HUES6 (cell line): Measurements from ENCODE around the gene ART5.

Experiments
- H3K27ac ChIP-seq: 2 replicates; pipeline ENCODE4 v1.7.0; 2013; ENCODE audit warnings: low read depth, mild to moderate bottlenecking, low read length, inconsistent platforms
- H3K27me3 ChIP-seq: 2 replicates; pipeline ENCODE4 v1.6.1; 2013; ENCODE audit warnings: low read length; ENCODE audit not compliant: control insufficient read depth, insufficient read depth
- H3K36me3 ChIP-seq: 2 replicates; pipeline ENCODE4 v1.6.1; 2013; ENCODE audit warnings: low read length; ENCODE audit not compliant: control insufficient read depth, insufficient read depth
- H3K4me1 ChIP-seq: 2 replicates; pipeline ENCODE4 v1.6.1; 2013; ENCODE audit warnings: low read length; ENCODE audit not compliant: control insufficient read depth, insufficient read depth
- H3K4me3 ChIP-seq: 2 replicates; pipeline ENCODE4 v1.5.1; 2013; ENCODE audit warnings: low read depth, low read length
- H3K9ac ChIP-seq: one replicate; pipeline ENCODE4 v1.6.1; 2013; ENCODE audit warnings: mild to moderate bottlenecking, low read length
- H3K9me3 ChIP-seq: 2 replicates; pipeline ENCODE4 v1.6.1; 2013; ENCODE audit warnings: low read depth, low read length; ENCODE audit not compliant: control insufficient read depth, insufficient read depth

Gene ART5

GRCh38 chr11:3637201-3637600 lies 4.6 kb downstream of the ART5 start:
- Histone ChIP-seq H3K9me3 (no peaks in the 10 kb centered on the region), H3K4me3 (no peak overlapping the region)

GRCh38 chr11:3635641-3636375 lies 6.0 kb downstream of the ART5 start:
- H3K9ac ChIP-seq = no peak overlapping the region
- H3K4me3 ChIP-seq = no peak overlapping the region
- H3K27ac ChIP-seq = no peak overlapping the region
- H3K36me3 ChIP-seq = no peaks in the 10 kb centered on the region
- no peaks in the 10 kb centered on the region for H3K4me1 ChIP-seq
- H3K9me3 ChIP-seq = no peaks in the 10 kb centered on the region
- H3K27me3 ChIP-seq = no peaks in the 10 kb centered on the region

More at GRCh38 chr11:3637201-3637600, 4.6 kb downstream of the ART5 start:
- H3K36me3 ChIP-seq = no peaks in the 10 kb centered on the region
- no peak overlapping the region for H3K9ac ChIP-seq
- peaks cover 8% of the 10 kb centered on the region; the same call in 1 of the 2 replicates for H3K4me1 ChIP-seq
- peaks cover 7% of the 10 kb centered on the region; the same call in 1 of the 2 replicates for H3K27me3 ChIP-seq
- no peak overlapping the region for H3K27ac ChIP-seq

GRCh38 chr11:3632070-3632660 lies 9.6 kb downstream of the ART5 start:
- Histone ChIP-seq H3K4me1 (no peaks in the 10 kb centered on the region), H3K4me3 (no peak overlapping the region), H3K9ac (no peak overlapping the region), H3K27me3 (no peaks in the 10 kb centered on the region), H3K27ac (no peak overlapping the region), H3K36me3 (no peaks in the 10 kb centered on the region), H3K9me3 (no peaks in the 10 kb centered on the region)

- Histone ChIP-seq H3K27ac (no peak overlapping the region), H3K4me1 (no peaks in the 10 kb centered on the region), H3K9me3 (no peaks in the 10 kb centered on the region), H3K4me3 (no peak overlapping the region), H3K36me3 (no peaks in the 10 kb centered on the region), H3K27me3 (no peaks in the 10 kb centered on the region), H3K9ac (no peak overlapping the region)
Measured at GRCh38 chr11:3631331-3631730, 10.5 kb downstream of the ART5 start.

- Histone ChIP-seq H3K36me3 (no peaks in the 10 kb centered on the region), H3K27ac (no peak overlapping the region), H3K9ac (no peak overlapping the region)
Measured at GRCh38 chr11:3627291-3627690, 14.5 kb downstream of the ART5 start.

GRCh38 chr11:3626250-3626960 lies 15.4 kb downstream of the ART5 start:
- Histone ChIP-seq H3K9me3 (no peaks in the 10 kb centered on the region), H3K4me3 (no peak overlapping the region), H3K9ac (no peak overlapping the region), H3K4me1 (no peaks in the 10 kb centered on the region), H3K27ac (no peak overlapping the region), H3K27me3 (no peaks in the 10 kb centered on the region), H3K36me3 (no peaks in the 10 kb centered on the region)

More at GRCh38 chr11:3627291-3627690, 14.5 kb downstream of the ART5 start:
- Histone ChIP-seq H3K4me3 (no peak overlapping the region), H3K27me3 (no peaks in the 10 kb centered on the region), H3K9me3 (no peaks in the 10 kb centered on the region), H3K4me1 (no peaks in the 10 kb centered on the region)

- H3K36me3 ChIP-seq = no peaks in the 10 kb centered on the region
- no peak overlapping the region for H3K9ac ChIP-seq
- H3K4me3 ChIP-seq = no peak overlapping the region
- no peaks in the 10 kb centered on the region for H3K27me3 ChIP-seq
- no peaks in the 10 kb centered on the region for H3K9me3 ChIP-seq
- no peak overlapping the region for H3K27ac ChIP-seq
- H3K4me1 ChIP-seq = no peaks in the 10 kb centered on the region
Measured at GRCh38 chr11:3623767-3624458, 17.9 kb downstream of the ART5 start.

- Histone ChIP-seq H3K27ac (no peak overlapping the region), H3K36me3 (no peaks in the 10 kb centered on the region), H3K4me1 (no peaks in the 10 kb centered on the region), H3K9ac (no peak overlapping the region), H3K27me3 (no peaks in the 10 kb centered on the region), H3K9me3 (no peaks in the 10 kb centered on the region), H3K4me3 (no peak overlapping the region)
Measured at GRCh38 chr11:3623121-3623520, 18.7 kb downstream of the ART5 start.

- H3K4me3 ChIP-seq = no peak overlapping the region
- H3K27ac ChIP-seq = no peak overlapping the region
- no peak overlapping the region for H3K9ac ChIP-seq
- H3K9me3 ChIP-seq = no peaks in the 10 kb centered on the region
- no peaks in the 10 kb centered on the region for H3K4me1 ChIP-seq
- H3K27me3 ChIP-seq = no peaks in the 10 kb centered on the region
- no peaks in the 10 kb centered on the region for H3K36me3 ChIP-seq
Measured at GRCh38 chr11:3622521-3622920, 19.3 kb downstream of the ART5 start.

GRCh38 chr11:3617990-3618389 lies 23.8 kb downstream of the ART5 start:
- H3K4me1 ChIP-seq = peaks cover 3% of the 10 kb centered on the region; the same call in 1 of the 2 replicates
- no peaks in the 10 kb centered on the region for H3K27me3 ChIP-seq
- no peak overlapping the region for H3K9ac ChIP-seq
- no peak overlapping the region for H3K27ac ChIP-seq
- no peaks in the 10 kb centered on the region for H3K9me3 ChIP-seq
- H3K4me3 ChIP-seq = no peak overlapping the region
- H3K36me3 ChIP-seq = no peaks in the 10 kb centered on the region
